ENCODE results near the gene MYO7A. TPM values are rescaled to one million over a fixed set of nuclear protein-coding genes. Genes with fewer than 3 reads are reported as not detected.

MYO7A gene
- total and polyA plus RNA-seq, 2 experiments from 2014 or later: 1.8 to 5.4 TPM

GRCh38 chr11:77197626-77198320 lies 69.7 kb downstream of the MYO7A start (continued):
- no peak for TF ChIP-seq REST (IDR thresholded peaks at IDR 0.05; ENCODE audit: unreplicated experiment)
- TF ChIP-seq ZNF331 (CRISPR knock-in tag; IDR thresholded peaks at IDR 0.05; ENCODE audit: low read depth): no peak
- TF ChIP-seq POLR2AphosphoS5 (IDR thresholded peaks at IDR 0.05; ENCODE audit: low read depth): no peak
- no peak for TF ChIP-seq NANOG (IDR thresholded peaks at IDR 0.05; ENCODE audit: borderline replicate concordance)

GRCh38 chr11:77198440-77198849 lies 70.4 kb downstream of the MYO7A start:
- Histone ChIP-seq H3K27me3 (ENCODE audit: insufficient read depth) (no peaks in the 10 kb centered on the region), H2AFZ (peak overlapping the region; percentile 88; the same call in 1 of the 2 replicates), H3K4me2 (no peak overlapping the region), H3K36me3 (ENCODE audit: insufficient read depth) (no peaks in the 10 kb centered on the region), H3K9me2 (ENCODE audit: insufficient read depth) (no peaks in the 10 kb centered on the region), H4K20me1 (replicated peaks; ENCODE audit: insufficient read depth) (no peaks in the 10 kb centered on the region), H3K27ac (ENCODE audit: low read depth) (no peak overlapping the region), H3K4me3 (no peak overlapping the region), H3F3A (replicated peaks; ENCODE audit: low read depth) (no peaks in the 10 kb centered on the region), H3K4me1 (ENCODE audit: insufficient read depth) (no peaks in the 10 kb centered on the region), H3K79me2 (replicated peaks; ENCODE audit: insufficient read depth) (no peaks in the 10 kb centered on the region)
- TF ChIP-seq NANOG (IDR thresholded peaks at IDR 0.05; ENCODE audit: borderline replicate concordance) (no peak), CREB1 (CRISPR knock-in tag; IDR thresholded peaks at IDR 0.05; ENCODE audit: low read depth) (no peak), CTCF (conservative IDR thresholded peaks at IDR 0.05; ENCODE audit: low read depth in 2 of 2) (peak; percentile 77 to 87)
- H3K9me3 Mint-ChIP-seq: no peaks in the 10 kb centered on the region
- peaks cover 5% of the 10 kb centered on the region; the same call in 2 of the 3 replicates for H3K4me1 Mint-ChIP-seq
- H3K4me3 Mint-ChIP-seq: no peak overlapping the region
- peak overlapping the region; percentile 68; the same call in 1 of the 2 replicates for H3K27ac Mint-ChIP-seq
- ATAC-seq (peak; percentile 88), DNase-seq (ENCODE audit: low spot score) (peak; percentile 87)
- peaks cover 10% of the 10 kb centered on the region for H3K27me3 Mint-ChIP-seq (ENCODE audit: insufficient read depth, low read depth, poor library complexity)
- H3K36me3 Mint-ChIP-seq (ENCODE audit: low read depth): no peaks in the 10 kb centered on the region; the same call in 2 of the 3 replicates
